ACHN (cell line): ENCODE results near the gene LONP2.
"Not testable (repeated sequence)": the region's sequence is repeated elsewhere in the genome, so short reads cannot be mapped to it uniquely, and the experiment has no call there.

ENCODE experiments used
- DNase-seq: peaks from one replicate; pipeline ENCODE4 v3.0.0-alpha.2; 2015
- in situ Hi-C: cut with HindIII; loops from 2 replicates; pipeline ENCODE4 v1.10.0; 2017; ENCODE audit warnings: low sequenced_read_pairs, low pct_ligation_motif_present, low pct_unique_long_range_greater_than_20kb

Gene LONP2

DNA sequence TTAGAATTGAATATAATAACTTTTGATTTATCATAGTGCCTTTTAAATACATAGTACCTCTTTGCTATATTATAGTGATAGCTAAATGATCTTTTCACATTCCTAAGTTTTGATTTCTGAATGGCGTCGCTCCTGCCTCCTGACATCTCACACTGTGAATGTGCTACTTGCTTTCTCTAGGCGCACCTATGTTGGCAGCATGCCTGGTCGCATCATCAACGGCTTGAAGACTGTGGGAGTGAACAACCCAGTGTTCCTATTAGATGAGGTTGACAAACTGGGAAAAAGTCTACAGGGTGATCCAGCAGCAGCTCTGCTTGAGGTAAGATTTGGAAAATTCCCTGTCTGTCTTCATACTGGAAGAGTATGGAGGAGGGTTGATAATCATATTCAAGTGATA, 33.1 kb downstream of the LONP2 start:
- in situ Hi-C loops, result no loop called here
- no peak for DNase-seq

- DNase-seq, result no peak
- in situ Hi-C loops, result no loop called here
These were observed 35.1 kb downstream of the LONP2 start for GRCh38 chr16:48279199-48279598.

GRCh38 chr16:48280546-48280945, 36.4 kb downstream of the LONP2 start:
- in situ Hi-C loops, result no loop called here
- DNase-seq, result no peak

GRCh38 chr16:48282636-48283263, 38.6 kb downstream of the LONP2 start:
- DNase-seq, result no peak
- in situ Hi-C loops, result no loop called here

- in situ Hi-C loops, result no loop called here
- no peak for DNase-seq
These were observed 40.8 kb downstream of the LONP2 start for GRCh38 chr16:48284772-48285409.

GRCh38 chr16:48287239-48287638, 43.1 kb downstream of the LONP2 start:
- in situ Hi-C loops, result no loop called here
- DNase-seq, result no peak

GRCh38 chr16:48291303-48291702, 47.2 kb downstream of the LONP2 start:
- no peak for DNase-seq
- in situ Hi-C loops, result no loop called here

DNA sequence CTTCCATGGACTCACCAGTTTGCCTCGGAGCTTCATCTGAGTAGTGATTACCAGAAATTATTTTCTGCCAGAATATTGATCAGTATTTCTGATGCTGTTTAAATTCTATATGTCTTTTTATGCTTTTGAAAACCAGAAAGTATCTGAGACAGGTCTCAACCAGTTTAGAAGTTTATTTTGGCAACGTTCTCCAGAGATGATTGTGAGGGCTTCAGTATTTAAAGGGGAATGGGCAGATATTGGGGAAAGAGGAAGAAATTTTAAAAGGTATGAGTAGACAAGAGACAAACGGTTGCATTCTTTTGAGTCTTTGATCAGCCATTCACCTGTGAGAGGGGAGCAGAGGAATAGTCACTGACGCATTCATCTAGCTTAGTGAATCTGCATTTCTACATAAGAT, 47.7 kb downstream of the LONP2 start:
- in situ Hi-C loops, result no loop called here

GRCh38 chr16:48292452-48292851, 48.4 kb downstream of the LONP2 start:
- in situ Hi-C loops, result no loop called here
- DNase-seq, result no peak

More for the DNA sequence above, 47.7 kb downstream of the LONP2 start:
- DNase-seq, result no peak

DNA sequence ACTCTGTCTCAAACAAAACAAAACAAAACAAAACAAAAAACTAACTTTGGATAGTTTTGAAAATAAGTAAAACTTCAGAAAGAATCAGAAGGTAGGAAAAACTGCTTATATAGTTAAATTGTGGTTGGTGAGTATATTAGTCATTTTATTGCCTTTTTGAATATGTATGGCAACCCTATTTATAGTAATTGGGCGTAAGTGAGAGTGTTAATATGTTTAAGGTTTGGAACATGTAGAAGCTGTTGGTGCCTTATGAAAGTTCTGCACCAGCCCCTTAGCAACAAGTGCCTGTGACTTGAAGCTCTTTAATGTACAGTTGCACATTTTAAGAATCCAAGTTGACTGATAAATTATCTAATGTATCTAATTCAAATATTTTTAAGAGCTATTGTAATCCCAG, 50.6 kb downstream of the LONP2 start:
- in situ Hi-C loops, result no loop called here
- no peak for DNase-seq

GRCh38 chr16:48295488-48296281, 51.6 kb downstream of the LONP2 start:
- no peak for DNase-seq
- in situ Hi-C loops, result no loop called here

DNA sequence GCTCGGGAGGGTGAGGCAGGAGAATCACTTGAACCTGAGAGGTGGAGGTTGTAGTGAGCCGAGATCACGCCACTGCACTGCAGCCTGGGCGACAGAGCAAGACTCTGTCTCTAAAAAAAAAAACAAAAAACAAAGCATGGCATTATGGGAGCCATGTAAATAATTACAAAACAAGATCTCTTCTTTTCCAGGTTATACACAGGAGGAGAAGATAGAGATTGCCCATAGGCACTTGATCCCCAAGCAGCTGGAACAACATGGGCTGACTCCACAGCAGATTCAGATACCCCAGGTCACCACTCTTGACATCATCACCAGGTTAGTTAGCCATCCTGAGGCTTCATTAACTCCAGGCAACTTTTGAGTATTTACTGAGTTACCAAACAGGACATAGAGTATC, 55.4 kb downstream of the LONP2 start:
- no peak for DNase-seq
- in situ Hi-C loops, result no loop called here

- DNase-seq, result peak; percentile 44
- in situ Hi-C loops, result no loop called here
These were observed 56.3 kb downstream of the LONP2 start for GRCh38 chr16:48300391-48300856.

GRCh38 chr16:48308535-48308934, 64.4 kb downstream of the LONP2 start:
- no peak for DNase-seq
- in situ Hi-C loops, result no loop called here

DNA sequence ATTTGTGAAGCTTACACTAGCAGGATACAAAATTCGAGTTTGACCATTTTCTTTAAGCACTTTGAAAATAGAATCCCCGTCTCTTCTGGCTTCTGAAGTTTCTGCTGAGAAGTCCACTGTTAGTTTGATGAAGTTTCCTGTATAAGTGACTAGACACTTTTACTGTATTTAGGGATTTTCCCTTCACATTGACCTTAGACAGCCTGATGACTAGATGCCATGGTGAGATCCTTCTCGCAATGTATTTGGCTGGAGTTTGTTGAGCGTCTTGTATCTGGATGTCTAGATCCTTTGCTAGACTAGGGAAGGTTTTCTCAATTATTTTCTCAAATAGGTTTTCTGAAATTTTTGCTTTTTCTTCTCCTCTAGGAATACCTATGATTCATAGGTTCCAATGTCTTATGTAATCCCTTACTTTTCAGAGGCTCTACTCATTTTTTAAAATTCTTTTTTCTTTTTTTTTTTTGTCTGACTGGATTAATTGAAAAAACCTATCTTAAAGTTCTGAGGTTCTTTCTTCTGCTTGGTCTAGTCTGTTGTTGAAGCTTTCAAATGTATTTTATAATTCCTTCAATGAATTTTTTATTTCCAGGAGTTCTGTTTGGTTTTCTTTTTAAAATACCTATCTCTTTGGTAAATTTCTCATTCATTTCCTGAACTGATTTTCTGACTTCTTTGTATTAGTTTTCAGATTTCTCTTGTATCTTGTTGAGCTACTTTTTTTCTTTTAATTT, 67.0 kb downstream of the LONP2 start:
- no peak for DNase-seq
- in situ Hi-C loops, result no loop called here

DNA sequence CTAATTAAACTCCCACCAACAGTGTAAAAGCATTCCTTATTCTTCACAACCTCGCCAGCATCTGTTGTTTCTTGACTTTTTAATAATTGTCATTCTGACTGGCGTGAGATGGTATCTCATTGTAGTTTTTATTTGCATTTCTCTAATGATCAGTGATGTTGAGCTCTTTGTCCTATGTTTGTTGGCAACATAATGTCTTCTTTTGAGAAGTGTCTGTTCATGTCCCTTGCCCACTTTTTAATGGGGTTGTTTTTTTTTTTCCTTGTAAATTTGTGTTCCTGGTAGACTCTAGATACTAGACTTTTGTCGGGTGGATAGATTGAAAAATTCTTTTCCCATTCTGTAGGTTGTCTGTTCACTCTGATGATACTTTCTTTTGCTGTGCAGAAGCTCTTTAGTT, 69.8 kb downstream of the LONP2 start:
- DNase-seq, in situ Hi-C loops: not testable (repeated sequence)

DNA sequence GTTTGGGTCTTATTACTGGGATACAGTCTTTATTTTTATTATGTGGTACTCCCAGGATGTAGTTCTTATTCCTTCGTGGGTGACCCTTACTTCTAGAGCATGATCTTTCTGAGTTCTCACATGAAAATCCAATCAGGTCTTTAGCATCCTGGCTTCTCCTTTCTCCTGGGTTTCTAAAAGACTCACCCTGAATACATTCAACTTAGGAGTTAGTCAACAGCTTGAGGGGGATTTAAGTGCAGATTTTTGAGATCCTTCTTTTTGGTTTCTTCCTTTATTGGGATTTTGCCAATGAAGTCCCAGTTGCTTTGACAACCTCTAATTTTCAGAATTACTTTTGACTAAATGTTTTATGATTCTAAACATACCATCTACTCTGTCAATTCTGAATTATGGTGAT, 72.9 kb downstream of the LONP2 start:
- no peak for DNase-seq
- in situ Hi-C loops, result no loop called here

- DNase-seq, result peak; percentile 45
- in situ Hi-C loops, result no loop called here
These were observed 73.7 kb downstream of the LONP2 start for GRCh38 chr16:48317614-48318315.
